ENCODE data around the gene B3GNT5. TPM values are rescaled to one million over a fixed set of nuclear protein-coding genes. Genes with fewer than 3 reads are reported as not detected.

B3GNT5 gene
- total and polyA plus RNA-seq, 2 experiments from 2014 or later: 4.9 to 6.4 TPM

DNA sequence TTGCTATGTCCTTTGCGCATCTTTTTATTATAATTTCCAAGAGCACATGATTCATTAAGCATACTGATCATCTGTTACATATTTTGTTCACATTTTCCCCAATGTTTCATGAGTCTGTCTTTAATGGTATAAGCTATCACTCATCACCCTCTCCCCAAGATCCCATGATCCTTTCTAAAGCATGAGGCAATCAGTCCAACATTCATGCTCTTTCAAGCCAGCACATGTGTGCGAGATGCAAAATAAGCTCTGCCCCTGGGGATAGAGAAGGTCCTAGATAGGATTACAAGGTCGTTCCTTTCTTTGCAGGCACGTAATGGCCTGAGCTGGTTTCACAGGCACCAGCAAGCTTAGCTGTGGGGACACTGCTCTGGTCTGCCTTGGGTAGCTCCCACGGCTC lies 32.2 kb upstream of the B3GNT5 start:
- Histone ChIP-seq H3K4me3 (no peak overlapping the region), H2AFZ (no peak overlapping the region), H3K27ac (ENCODE audit: low read depth) (no peak overlapping the region), H3K4me1 (ENCODE audit: insufficient read depth) (no peaks in the 10 kb centered on the region), H3K79me2 (replicated peaks; ENCODE audit: insufficient read depth) (no peaks in the 10 kb centered on the region), H3K36me3 (ENCODE audit: insufficient read depth) (no peaks in the 10 kb centered on the region), H3K4me2 (no peak overlapping the region), H3K9me2 (ENCODE audit: insufficient read depth) (no peaks in the 10 kb centered on the region), H4K20me1 (replicated peaks; ENCODE audit: insufficient read depth) (no peaks in the 10 kb centered on the region), H3K27me3 (ENCODE audit: insufficient read depth) (no peaks in the 10 kb centered on the region), H3F3A (replicated peaks; ENCODE audit: low read depth) (no peaks in the 10 kb centered on the region)
- Mint-ChIP-seq H3K36me3 (ENCODE audit: low read depth) (no peaks in the 10 kb centered on the region), H3K27ac (no peak overlapping the region), H3K9me3 (no peaks in the 10 kb centered on the region), H3K27me3 (ENCODE audit: insufficient read depth, low read depth, poor library complexity) (no peaks in the 10 kb centered on the region), H3K4me3 (no peak overlapping the region), H3K4me1 (peaks cover 4% of the 10 kb centered on the region; the same call in 2 of the 3 replicates)
- ATAC-seq (no peak), DNase-seq (ENCODE audit: low spot score) (no peak)
- no peak for TF ChIP-seq STAT1 (IDR thresholded peaks at IDR 0.05; ENCODE audit: unreplicated experiment)
- TF ChIP-seq CREB1 (CRISPR knock-in tag; IDR thresholded peaks at IDR 0.05; ENCODE audit: low read depth): no peak
- TF ChIP-seq EZH2 (IDR thresholded peaks at IDR 0.05; ENCODE audit: low read depth, unreplicated experiment): no peak
- TF ChIP-seq, protein P1, sequence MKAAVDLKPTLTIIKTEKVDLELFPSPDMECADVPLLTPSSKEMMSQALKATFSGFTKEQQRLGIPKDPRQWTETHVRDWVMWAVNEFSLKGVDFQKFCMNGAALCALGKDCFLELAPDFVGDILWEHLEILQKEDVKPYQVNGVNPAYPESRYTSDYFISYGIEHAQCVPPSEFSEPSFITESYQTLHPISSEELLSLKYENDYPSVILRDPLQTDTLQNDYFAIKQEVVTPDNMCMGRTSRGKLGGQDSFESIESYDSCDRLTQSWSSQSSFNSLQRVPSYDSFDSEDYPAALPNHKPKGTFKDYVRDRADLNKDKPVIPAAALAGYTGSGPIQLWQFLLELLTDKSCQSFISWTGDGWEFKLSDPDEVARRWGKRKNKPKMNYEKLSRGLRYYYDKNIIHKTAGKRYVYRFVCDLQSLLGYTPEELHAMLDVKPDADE (IDR thresholded peaks at IDR 0.05): no peak
- TF ChIP-seq ZNF114 (CRISPR knock-in tag; IDR thresholded peaks at IDR 0.05): no peak
- TF ChIP-seq, protein P2, sequence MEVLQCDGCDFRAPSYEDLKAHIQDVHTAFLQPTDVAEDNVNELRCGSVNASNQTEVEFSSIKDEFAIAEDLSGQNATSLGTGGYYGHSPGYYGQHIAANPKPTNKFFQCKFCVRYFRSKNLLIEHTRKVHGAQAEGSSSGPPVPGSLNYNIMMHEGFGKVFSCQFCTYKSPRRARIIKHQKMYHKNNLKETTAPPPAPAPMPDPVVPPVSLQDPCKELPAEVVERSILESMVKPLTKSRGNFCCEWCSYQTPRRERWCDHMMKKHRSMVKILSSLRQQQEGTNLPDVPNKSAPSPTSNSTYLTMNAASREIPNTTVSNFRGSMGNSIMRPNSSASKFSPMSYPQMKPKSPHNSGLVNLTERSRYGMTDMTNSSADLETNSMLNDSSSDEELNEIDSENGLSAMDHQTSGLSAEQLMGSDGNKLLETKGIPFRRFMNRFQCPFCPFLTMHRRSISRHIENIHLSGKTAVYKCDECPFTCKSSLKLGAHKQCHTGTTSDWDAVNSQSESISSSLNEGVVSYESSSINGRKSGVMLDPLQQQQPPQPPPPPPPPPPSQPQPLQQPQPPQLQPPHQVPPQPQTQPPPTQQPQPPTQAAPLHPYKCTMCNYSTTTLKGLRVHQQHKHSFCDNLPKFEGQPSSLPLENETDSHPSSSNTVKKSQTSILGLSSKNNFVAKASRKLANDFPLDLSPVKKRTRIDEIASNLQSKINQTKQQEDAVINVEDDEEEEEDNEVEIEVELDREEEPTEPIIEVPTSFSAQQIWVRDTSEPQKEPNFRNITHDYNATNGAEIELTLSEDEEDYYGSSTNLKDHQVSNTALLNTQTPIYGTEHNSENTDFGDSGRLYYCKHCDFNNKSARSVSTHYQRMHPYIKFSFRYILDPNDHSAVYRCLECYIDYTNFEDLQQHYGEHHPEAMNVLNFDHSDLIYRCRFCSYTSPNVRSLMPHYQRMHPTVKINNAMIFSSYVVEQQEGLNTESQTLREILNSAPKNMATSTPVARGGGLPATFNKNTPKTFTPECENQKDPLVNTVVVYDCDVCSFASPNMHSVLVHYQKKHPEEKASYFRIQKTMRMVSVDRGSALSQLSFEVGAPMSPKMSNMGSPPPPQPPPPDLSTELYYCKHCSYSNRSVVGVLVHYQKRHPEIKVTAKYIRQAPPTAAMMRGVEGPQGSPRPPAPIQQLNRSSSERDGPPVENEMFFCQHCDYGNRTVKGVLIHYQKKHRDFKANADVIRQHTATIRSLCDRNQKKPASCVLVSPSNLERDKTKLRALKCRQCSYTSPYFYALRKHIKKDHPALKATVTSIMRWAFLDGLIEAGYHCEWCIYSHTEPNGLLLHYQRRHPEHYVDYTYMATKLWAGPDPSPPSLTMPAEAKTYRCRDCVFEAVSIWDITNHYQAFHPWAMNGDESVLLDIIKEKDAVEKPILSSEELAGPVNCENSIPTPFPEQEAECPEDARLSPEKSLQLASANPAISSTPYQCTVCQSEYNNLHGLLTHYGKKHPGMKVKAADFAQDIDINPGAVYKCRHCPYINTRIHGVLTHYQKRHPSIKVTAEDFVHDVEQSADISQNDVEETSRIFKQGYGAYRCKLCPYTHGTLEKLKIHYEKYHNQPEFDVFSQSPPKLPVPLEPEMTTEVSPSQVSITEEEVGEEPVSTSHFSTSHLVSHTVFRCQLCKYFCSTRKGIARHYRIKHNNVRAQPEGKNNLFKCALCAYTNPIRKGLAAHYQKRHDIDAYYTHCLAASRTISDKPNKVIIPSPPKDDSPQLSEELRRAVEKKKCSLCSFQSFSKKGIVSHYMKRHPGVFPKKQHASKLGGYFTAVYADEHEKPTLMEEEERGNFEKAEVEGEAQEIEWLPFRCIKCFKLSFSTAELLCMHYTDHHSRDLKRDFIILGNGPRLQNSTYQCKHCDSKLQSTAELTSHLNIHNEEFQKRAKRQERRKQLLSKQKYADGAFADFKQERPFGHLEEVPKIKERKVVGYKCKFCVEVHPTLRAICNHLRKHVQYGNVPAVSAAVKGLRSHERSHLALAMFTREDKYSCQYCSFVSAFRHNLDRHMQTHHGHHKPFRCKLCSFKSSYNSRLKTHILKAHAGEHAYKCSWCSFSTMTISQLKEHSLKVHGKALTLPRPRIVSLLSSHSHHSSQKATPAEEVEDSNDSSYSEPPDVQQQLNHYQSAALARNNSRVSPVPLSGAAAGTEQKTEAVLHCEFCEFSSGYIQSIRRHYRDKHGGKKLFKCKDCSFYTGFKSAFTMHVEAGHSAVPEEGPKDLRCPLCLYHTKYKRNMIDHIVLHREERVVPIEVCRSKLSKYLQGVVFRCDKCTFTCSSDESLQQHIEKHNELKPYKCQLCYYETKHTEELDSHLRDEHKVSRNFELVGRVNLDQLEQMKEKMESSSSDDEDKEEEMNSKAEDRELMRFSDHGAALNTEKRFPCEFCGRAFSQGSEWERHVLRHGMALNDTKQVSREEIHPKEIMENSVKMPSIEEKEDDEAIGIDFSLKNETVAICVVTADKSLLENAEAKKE (CRISPR knock-in tag; IDR thresholded peaks at IDR 0.05): no peak
- TF ChIP-seq JUNB (IDR thresholded peaks at IDR 0.05; ENCODE audit: unreplicated experiment): no peak
- no peak for TF ChIP-seq EZH2phosphoT487 (IDR thresholded peaks at IDR 0.05; ENCODE audit: unreplicated experiment)
- TF ChIP-seq ZNF331 (CRISPR knock-in tag; IDR thresholded peaks at IDR 0.05; ENCODE audit: low read depth): no peak
- no peak for TF ChIP-seq NANOG (IDR thresholded peaks at IDR 0.05; ENCODE audit: borderline replicate concordance)
